Activated CD4-positive, alpha-beta T cell treated with anti-CD3 and anti-CD28 coated beads, Interleukin-2, amount 50 U/mL, for 48 hours (primary cell): ENCODE results near the gene RTP1.
"Not testable (repeated sequence)": the region's sequence is repeated elsewhere in the genome, so short reads cannot be mapped to it uniquely, and the experiment has no call there.

Experiments
- DNase-seq, 2 experiments: peaks; one replicate each; pipeline ENCODE4 v3.0.0-alpha.2; 2020

Gene RTP1

GRCh38 chr3:187199463-187200050 is 2.3 kb downstream of the RTP1 start:
- not testable (repeated sequence) for DNase-seq

- no peak for DNase-seq
Observed at GRCh38 chr3:187205683-187206082, 8.4 kb downstream of the RTP1 start.

- no peak for DNase-seq
Observed at GRCh38 chr3:187207062-187207461, 9.8 kb downstream of the RTP1 start.

- DNase-seq, result no peak
Observed at GRCh38 chr3:187207624-187208023, 10.3 kb downstream of the RTP1 start.

GRCh38 chr3:187208159-187208558 is 10.9 kb downstream of the RTP1 start:
- DNase-seq, result no peak

- DNase-seq, result no peak
Observed at GRCh38 chr3:187209491-187209890, 12.2 kb downstream of the RTP1 start.

GRCh38 chr3:187210091-187210490 is 12.8 kb downstream of the RTP1 start:
- no peak for DNase-seq

GRCh38 chr3:187210545-187211327 is 13.4 kb downstream of the RTP1 start:
- no peak for DNase-seq

- no peak for DNase-seq
Observed at GRCh38 chr3:187211532-187212195, 14.4 kb downstream of the RTP1 start.

- no peak for DNase-seq
Observed at GRCh38 chr3:187212196-187212545, 14.9 kb downstream of the RTP1 start.

- DNase-seq, result no peak
Observed at GRCh38 chr3:187212705-187213104, 15.4 kb downstream of the RTP1 start.

- no peak for DNase-seq
Observed at GRCh38 chr3:187213616-187214015, 16.3 kb downstream of the RTP1 start.

- DNase-seq, result no peak
Observed at GRCh38 chr3:187215460-187215859, 18.2 kb downstream of the RTP1 start.

- no peak for DNase-seq
Observed at GRCh38 chr3:187222801-187223200, 25.5 kb downstream of the RTP1 start.

GRCh38 chr3:187223799-187224198 is 26.5 kb downstream of the RTP1 start:
- DNase-seq, result no peak

- no peak for DNase-seq
Observed at GRCh38 chr3:187227658-187228258, 30.5 kb downstream of the RTP1 start.

GRCh38 chr3:187228740-187229139 is 31.5 kb downstream of the RTP1 start:
- DNase-seq, result no peak

GRCh38 chr3:187230011-187230410 is 32.7 kb downstream of the RTP1 start:
- DNase-seq, result no peak

GRCh38 chr3:187236962-187237361 is 39.7 kb downstream of the RTP1 start:
- DNase-seq, result no peak

GRCh38 chr3:187237741-187238140 is 40.5 kb downstream of the RTP1 start:
- no peak for DNase-seq

GRCh38 chr3:187238239-187238638 is 41.0 kb downstream of the RTP1 start:
- no peak for DNase-seq

- DNase-seq, result not testable (repeated sequence)
Observed at GRCh38 chr3:187238835-187239234, 41.5 kb downstream of the RTP1 start.

GRCh38 chr3:187242435-187242834 is 45.1 kb downstream of the RTP1 start:
- DNase-seq, result no peak

GRCh38 chr3:187242900-187243299 is 45.6 kb downstream of the RTP1 start:
- DNase-seq, result no peak
